ENCODE data around the gene RAPGEF5. TPM values are rescaled to one million over a fixed set of nuclear protein-coding genes. Genes with fewer than 3 reads are reported as not detected.

The RAPGEF5 gene
- total RNA-seq, 1 donor from 2014 or later: 9.9 TPM

DNA sequence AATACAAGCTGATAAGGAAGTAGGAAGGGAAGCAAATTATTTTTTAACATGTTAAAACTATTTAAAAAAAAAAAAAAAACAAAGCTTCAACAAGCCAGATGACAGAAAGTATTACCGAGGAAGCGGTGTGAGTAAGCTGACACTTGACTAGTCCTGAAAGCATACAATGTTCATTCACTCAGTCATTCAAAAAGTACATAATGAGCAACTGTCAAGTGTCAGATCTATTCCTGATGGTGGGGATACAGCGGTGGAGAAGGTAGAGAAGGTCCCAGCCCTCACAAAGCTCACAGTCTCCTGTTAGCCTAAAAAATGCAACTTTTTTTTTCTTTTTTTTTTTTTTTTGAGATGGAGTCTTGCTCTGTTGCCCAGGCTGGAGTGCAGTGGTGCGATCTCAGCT lies 40.0 kb downstream of the RAPGEF5 start:
- no peak overlapping the region for H3K27ac Mint-ChIP-seq
- no peaks in the 10 kb centered on the region for H3K27me3 Mint-ChIP-seq
- no peak overlapping the region for H3K4me3 Mint-ChIP-seq (ENCODE audit: low read depth)
- TF ChIP-seq, protein P1, sequence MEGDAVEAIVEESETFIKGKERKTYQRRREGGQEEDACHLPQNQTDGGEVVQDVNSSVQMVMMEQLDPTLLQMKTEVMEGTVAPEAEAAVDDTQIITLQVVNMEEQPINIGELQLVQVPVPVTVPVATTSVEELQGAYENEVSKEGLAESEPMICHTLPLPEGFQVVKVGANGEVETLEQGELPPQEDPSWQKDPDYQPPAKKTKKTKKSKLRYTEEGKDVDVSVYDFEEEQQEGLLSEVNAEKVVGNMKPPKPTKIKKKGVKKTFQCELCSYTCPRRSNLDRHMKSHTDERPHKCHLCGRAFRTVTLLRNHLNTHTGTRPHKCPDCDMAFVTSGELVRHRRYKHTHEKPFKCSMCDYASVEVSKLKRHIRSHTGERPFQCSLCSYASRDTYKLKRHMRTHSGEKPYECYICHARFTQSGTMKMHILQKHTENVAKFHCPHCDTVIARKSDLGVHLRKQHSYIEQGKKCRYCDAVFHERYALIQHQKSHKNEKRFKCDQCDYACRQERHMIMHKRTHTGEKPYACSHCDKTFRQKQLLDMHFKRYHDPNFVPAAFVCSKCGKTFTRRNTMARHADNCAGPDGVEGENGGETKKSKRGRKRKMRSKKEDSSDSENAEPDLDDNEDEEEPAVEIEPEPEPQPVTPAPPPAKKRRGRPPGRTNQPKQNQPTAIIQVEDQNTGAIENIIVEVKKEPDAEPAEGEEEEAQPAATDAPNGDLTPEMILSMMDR (IDR thresholded peaks at IDR 0.05; ENCODE audit: unreplicated experiment): no peak
- no peaks in the 10 kb centered on the region for H3K36me3 Mint-ChIP-seq (ENCODE audit: insufficient read depth)
- H3K4me1 Mint-ChIP-seq (ENCODE audit: low read depth): peaks cover 5% of the 10 kb centered on the region
- H3K9me3 Mint-ChIP-seq (ENCODE audit: low read depth): no peaks in the 10 kb centered on the region
- no peak for DNase-seq (ENCODE audit: low spot score, unreplicated experiment)

DNA sequence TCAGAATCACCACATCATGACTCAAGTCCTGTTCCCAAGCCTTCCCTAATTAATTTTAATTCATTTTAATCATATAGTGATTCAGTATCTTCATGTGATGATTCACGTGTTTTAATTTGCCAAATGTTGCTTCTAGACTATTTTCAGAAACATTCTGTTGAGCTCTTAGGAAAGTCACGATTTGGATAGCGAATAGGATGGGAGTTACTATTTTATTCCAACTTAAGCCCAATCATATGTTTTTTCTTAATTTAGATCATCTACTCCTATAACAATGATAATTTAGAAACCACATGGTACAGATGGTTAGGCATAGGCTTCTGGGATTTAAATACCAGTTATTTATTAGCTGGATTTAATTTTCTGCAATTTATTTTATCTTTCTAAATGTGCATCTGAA lies 49.1 kb downstream of the RAPGEF5 start:
- H3K4me3 Mint-ChIP-seq (ENCODE audit: low read depth): no peak overlapping the region
- peaks cover 12% of the 10 kb centered on the region for H3K9me3 Mint-ChIP-seq (ENCODE audit: low read depth)
- peaks cover 1% of the 10 kb centered on the region for H3K4me1 Mint-ChIP-seq (ENCODE audit: low read depth)
- H3K27ac Mint-ChIP-seq: no peak overlapping the region
- TF ChIP-seq, protein P1 (IDR thresholded peaks at IDR 0.05; ENCODE audit: unreplicated experiment): no peak
- no peaks in the 10 kb centered on the region for H3K27me3 Mint-ChIP-seq
- DNase-seq (ENCODE audit: low spot score, unreplicated experiment): no peak
- peaks cover 17% of the 10 kb centered on the region for H3K36me3 Mint-ChIP-seq (ENCODE audit: insufficient read depth)

DNA sequence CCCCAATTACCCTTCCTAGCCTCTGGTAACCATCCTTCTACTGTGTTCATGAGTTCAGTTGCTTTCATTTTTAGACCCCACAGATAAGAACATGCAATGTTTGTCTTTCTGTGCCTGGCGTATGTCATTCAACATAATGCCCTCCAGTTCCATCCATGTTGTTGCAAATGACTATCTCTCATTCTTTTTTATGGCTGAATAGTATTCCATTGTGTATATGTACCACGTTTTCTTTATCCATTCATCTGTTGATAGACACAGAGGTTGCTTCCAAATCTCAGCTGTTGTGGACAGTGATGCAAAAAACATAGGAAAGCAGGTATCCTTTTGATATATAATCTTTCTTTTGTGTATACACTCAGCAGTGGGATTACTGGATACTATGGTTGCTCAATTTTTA lies 51.2 kb downstream of the RAPGEF5 start:
- H3K36me3 Mint-ChIP-seq (ENCODE audit: insufficient read depth): peaks cover 17% of the 10 kb centered on the region
- peaks cover 10% of the 10 kb centered on the region for H3K4me1 Mint-ChIP-seq (ENCODE audit: low read depth)
- peaks cover 12% of the 10 kb centered on the region for H3K9me3 Mint-ChIP-seq (ENCODE audit: low read depth)
- TF ChIP-seq, protein P1 (IDR thresholded peaks at IDR 0.05; ENCODE audit: unreplicated experiment): no peak
- H3K27ac Mint-ChIP-seq: no peak overlapping the region
- H3K27me3 Mint-ChIP-seq: no peaks in the 10 kb centered on the region
- no peak overlapping the region for H3K4me3 Mint-ChIP-seq (ENCODE audit: low read depth)
- no peak for DNase-seq (ENCODE audit: low spot score, unreplicated experiment)

DNA sequence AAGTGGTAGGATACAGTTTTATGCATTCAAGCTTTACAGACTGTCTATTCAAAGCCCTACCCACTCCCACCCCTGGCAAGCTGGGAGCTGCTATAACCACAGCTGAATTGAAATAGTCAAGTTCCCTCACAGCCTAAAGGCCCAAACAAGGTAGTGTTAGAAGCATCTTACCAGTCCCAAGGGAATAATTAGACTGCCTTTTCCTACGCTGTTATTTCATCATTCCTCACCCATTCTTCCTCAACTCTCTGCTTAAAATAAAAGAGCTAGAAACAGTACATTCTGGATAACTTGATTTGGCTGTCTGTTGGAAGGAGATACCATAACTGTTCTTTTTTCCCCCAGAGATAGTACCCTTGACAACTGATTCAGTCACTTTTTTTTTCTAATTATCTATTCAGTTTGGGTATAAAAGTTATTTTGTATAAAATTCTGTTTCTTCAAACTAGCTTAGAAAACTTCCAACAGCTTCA lies 54.0 kb downstream of the RAPGEF5 start:
- H3K27me3 Mint-ChIP-seq: no peaks in the 10 kb centered on the region
- TF ChIP-seq, protein P1 (IDR thresholded peaks at IDR 0.05; ENCODE audit: unreplicated experiment): no peak
- no peak for DNase-seq (ENCODE audit: low spot score, unreplicated experiment)
- peaks cover 24% of the 10 kb centered on the region for H3K36me3 Mint-ChIP-seq (ENCODE audit: insufficient read depth)
- peaks cover 19% of the 10 kb centered on the region for H3K4me1 Mint-ChIP-seq (ENCODE audit: low read depth)
- peaks cover 21% of the 10 kb centered on the region for H3K9me3 Mint-ChIP-seq (ENCODE audit: low read depth)
- no peak overlapping the region for H3K4me3 Mint-ChIP-seq (ENCODE audit: low read depth)
- H3K27ac Mint-ChIP-seq: no peak overlapping the region

DNA sequence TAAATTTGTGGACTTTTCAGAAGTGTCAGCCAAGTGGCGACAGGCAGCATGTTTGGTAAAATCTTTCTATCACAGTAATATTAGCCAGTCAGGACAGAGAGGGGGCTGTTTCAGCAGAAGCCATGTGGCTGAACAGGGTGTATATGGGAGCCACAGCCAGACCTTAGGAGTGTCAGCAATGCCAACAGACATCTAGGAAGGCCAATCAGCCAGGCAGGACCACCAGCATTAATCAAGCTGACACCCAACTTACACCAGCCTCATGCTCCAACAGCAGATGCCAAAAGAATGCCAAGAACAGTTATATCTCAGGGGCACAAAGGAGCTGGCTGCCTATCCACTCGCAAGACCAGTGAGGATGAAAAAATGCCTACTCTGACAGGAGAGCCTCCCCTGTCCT lies 54.8 kb downstream of the RAPGEF5 start:
- DNase-seq (ENCODE audit: low spot score, unreplicated experiment): no peak
- Mint-ChIP-seq H3K27me3 (no peaks in the 10 kb centered on the region), H3K4me3 (ENCODE audit: low read depth) (no peak overlapping the region), H3K27ac (no peak overlapping the region), H3K36me3 (ENCODE audit: insufficient read depth) (peaks cover 20% of the 10 kb centered on the region), H3K9me3 (ENCODE audit: low read depth) (peaks cover 19% of the 10 kb centered on the region), H3K4me1 (ENCODE audit: low read depth) (peaks cover 19% of the 10 kb centered on the region)
- TF ChIP-seq, protein P1 (IDR thresholded peaks at IDR 0.05; ENCODE audit: unreplicated experiment): no peak

Measured in progenitor cell of endocrine pancreas (in vitro differentiated cells).